Fibroblast of peridontal ligament (primary cell): ENCODE data around the gene CMTM7.
"Not testable (repeated sequence)": the region's sequence is repeated elsewhere in the genome, so short reads cannot be mapped to it uniquely, and the experiment has no call there.

Experiments
- DNase-seq: peaks from one replicate; pipeline ENCODE4 v3.0.0-alpha.2; 2010; ENCODE audit errors: extremely low read depth

The CMTM7 gene

GRCh38 chr3:32460031-32460749, 68.5 kb downstream of the CMTM7 start:
- DNase-seq: no peak

- not testable (repeated sequence) for DNase-seq
These were observed 69.3 kb downstream of the CMTM7 start for GRCh38 chr3:32460817-32461496.

DNA sequence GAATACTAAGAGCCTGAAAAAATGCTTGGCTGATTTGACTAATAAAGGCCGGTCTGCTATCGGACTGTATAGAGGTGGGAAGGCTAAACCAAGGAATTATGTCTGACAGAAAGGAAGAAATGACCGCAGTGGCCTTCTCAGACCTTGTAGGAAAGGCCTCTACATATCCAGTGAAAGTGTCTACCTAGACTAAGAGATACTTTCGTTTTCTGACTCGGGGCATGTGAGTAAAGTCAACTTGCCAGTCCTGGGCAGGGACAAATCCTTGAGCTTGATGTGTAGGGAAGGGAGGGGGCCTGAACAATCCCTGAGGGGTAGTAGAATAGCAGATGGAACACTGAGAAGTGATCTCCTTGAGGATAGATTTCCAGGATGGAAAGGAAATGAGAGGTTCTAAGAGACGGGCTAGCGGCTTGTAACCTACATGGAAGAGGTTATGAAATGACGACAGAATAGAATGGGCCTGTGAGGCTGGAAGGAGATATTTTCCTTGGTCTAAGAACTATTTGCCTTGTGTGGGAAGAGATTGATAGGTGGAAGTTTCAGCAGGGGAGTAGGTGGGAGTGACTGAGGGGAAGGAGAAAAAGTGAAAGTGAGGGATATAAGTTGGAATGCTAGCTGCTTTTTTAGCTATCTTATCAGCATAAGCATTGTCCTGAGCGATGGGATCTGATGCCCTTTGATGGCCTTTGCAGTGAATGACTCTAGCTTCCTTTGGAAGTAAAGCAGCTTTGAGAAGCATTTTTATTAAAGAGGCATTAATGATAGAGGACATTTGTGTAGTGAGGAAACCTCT, 70.7 kb downstream of the CMTM7 start:
- DNase-seq: not testable (repeated sequence)

- DNase-seq: peak; percentile 14
These were observed 71.8 kb downstream of the CMTM7 start for GRCh38 chr3:32463415-32463814.

GRCh38 chr3:32464726-32465125, 73.1 kb downstream of the CMTM7 start:
- DNase-seq: not testable (repeated sequence)

GRCh38 chr3:32466808-32467207, 75.2 kb downstream of the CMTM7 start:
- DNase-seq: not testable (repeated sequence)

GRCh38 chr3:32467333-32468070, 75.8 kb downstream of the CMTM7 start:
- peak; percentile 62 for DNase-seq

DNA sequence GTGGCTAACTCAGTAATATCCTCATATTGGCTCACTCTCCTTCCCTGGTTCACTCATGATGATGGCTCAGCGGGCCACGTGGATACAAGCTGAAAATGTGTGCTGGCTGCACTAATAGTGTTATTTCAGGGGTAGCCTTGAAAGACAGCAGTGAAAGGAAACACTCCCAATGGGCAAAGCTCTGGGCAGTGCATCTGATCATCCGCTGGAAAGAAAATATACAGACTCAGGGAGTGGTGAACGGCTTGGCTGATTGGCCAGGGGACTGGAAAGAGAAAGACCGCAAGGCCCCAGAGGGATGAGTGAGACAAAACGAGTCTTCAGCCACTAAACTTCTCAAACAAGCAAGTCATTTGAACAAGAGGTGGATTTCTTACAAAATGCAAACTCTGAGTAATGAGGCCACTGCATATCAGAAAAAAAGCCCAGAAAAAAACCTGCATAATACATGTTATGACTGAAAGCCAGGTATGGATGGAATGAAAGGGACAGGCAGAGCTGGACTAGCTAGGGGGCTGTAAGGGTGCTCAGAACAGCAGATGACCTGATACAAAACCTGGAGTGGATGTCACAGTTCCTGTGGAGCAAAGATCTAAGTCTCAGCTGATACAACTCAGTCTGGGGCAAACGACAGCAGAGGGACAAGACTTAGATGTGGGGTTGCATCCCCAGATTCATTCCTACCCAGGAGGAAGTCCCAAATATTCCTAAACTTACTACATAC, 77.7 kb downstream of the CMTM7 start:
- DNase-seq: peak; percentile 84

DNA sequence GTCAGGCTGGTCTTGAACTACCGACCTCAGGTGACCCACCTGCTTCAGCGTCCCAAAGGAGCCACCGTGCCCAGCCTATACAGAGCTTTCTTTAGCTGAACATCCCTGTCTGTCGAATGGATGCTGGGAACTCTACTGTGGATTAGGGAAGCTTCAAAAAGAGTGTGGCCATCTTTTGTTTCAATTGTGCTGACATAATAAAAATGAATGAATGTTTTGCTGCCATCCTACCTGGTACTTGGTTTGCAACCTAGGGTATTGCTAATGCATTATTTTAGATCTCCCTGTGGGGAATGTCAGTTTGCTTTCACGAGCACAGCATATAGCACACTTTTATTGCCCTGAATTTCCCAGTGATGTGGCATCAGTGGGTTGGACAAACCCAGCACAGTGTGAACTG, 78.7 kb downstream of the CMTM7 start:
- no peak for DNase-seq

- DNase-seq: no peak
These were observed 79.6 kb downstream of the CMTM7 start for GRCh38 chr3:32471246-32471645.

GRCh38 chr3:32472151-32472550, 80.5 kb downstream of the CMTM7 start:
- DNase-seq: not testable (repeated sequence)

DNA sequence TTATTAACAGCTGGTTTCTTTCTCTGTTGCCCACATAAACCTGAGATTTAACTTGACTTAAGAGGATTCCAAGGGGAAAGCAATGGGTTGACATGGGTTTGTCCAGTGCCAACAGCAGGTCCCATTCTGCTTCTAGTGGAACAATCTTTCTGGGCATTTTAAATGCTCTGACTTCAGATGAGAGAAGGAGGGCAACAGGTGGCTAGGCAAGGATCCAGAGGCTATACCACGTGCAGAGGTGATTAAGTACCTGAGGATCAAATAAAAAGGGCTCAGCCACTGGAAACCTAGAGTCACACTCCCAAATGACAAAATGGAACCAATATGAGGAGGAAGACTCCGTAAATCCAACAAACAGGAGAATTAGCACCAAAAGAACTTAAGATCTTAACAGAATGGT, 82.5 kb downstream of the CMTM7 start:
- no peak for DNase-seq

DNA sequence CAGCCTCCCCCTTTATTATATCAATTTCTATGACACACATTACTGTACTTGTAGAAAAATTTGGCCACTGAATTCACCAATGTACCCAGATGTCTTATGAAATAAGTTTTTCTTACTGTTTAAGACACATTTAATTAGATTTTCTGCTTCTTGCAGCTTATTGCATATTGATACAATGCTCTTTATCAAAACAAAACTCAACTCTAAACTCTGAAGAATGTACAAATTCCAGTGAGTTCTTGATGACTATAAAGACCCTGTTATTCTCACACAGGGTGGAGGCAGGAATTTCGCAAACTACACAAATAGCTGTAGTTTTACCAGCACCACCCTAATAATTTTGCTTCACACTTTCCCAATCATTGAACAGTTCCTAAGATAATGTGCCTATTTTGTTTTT, 89.0 kb downstream of the CMTM7 start:
- peak; percentile 78 for DNase-seq

- DNase-seq: no peak
These were observed 90.4 kb downstream of the CMTM7 start for GRCh38 chr3:32481791-32482631.

DNA sequence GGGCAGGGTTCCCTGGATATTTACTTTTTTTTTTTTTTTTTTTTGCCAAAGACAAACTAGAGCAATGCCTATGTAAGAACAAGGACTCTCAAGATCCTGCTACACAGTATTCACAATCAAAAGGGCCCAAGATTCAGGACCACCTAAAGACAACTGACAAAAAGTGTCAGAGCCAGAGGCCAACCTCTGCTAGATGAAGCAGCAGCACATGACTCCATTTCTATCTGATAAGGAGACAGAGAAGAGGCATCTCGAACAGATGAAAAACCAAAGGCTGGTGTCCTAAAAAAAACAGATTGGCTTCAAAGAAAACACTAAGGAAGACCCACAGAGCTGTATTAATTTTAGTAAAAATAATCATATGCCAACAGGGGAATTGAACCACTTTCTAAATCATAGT, 91.0 kb downstream of the CMTM7 start:
- DNase-seq: no peak

GRCh38 chr3:32483772-32484171, 92.1 kb downstream of the CMTM7 start:
- DNase-seq: no peak

DNA sequence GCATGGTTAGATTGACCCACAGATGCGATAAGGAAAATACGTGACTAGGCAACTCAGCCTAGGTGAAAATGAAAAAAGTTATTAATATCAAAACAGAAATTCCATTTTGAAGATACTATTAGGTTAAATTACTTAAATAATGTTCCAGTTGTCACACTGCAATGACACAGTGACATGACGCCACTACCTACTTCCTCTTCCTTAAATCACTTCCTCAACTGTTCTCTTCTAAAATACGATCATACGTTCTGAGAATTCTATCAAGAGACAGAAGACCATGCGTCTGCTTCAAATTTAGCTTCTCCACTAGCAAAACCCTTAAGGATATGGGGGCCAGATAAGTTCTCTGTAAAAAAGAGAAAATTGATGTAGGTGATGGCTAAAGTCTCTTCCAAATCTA, 92.8 kb downstream of the CMTM7 start:
- no peak for DNase-seq

GRCh38 chr3:32487781-32488473, 96.3 kb downstream of the CMTM7 start:
- no peak for DNase-seq

GRCh38 chr3:32488474-32489008, 96.9 kb downstream of the CMTM7 start:
- DNase-seq: no peak
